HG03565 (cell line): ENCODE results near the gene PRKG2.
"Not testable (repeated sequence)": the region's sequence is repeated elsewhere in the genome, so short reads cannot be mapped to it uniquely, and the experiment has no call there.

Source experiments
- ATAC-seq: cut with Tn5 transposase; IDR thresholded peaks from one replicate; pipeline ENCODE4 v1.9.1; 2021; ENCODE audit warnings: mild to moderate bottlenecking, moderate library complexity; ENCODE audit not compliant: unreplicated experiment

Gene PRKG2

DNA sequence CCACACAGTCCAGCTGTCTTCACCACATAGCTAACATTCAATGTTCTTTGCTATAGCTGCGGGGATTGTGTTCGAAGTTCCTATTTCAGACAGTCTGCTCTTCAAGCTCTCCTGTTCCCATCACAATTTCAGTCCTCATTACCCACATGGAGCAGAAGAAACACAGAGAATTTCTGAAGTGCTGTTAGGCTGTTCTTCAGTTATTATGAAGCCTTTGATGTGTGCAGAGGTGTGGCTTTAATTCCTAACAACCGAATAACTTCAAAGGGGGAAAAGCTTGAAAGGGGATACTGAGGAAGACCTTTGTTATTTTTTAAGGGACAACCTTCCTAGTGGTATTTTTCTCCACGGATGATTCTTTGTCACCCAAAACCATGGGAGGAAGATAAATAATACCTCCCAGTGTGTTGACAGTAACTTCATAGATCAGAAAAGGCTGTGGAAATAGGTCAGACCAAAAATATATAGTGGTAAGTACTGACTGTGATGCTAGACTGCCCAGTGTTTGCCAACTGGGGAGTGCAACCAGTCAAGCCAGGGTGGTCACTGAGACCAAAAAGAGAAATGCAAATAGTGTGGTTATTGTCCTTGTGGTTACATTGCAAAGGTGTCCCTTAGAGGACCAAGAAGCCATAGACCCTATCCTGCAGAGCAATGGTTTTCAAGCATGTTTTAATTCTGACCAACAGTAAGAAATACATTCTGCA, 52.1 kb downstream of the PRKG2 start:
- no peak for ATAC-seq

DNA sequence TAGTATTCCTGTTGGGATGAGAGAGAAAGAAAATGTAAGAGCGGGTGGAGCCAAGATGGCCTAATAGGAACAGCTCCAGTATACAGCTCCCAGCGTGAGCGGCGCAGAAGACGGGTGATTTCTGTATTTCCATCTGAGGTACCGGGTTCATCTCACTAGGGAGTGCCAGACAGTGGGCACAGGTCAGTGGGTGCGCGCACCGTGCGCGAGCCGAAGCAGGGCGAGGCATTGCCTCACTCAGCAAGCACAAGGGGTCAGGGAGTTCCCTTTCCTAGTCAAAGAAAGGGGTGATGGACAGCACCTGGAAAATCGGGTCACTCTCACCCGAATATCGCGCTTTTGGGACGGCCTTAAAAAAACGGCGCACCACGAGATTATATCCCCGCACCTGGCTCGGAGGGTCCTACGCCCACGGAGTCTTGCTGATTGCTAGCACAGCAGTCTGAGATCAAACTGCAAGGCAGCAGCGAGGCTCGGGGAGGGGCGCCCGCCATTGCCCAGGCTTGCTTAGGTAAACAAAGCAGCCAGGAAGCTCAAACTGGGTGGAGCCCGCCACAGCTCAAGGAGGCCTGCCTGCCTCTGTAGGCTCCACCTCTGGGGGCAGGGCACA, 61.2 kb downstream of the PRKG2 start:
- not testable (repeated sequence) for ATAC-seq

DNA sequence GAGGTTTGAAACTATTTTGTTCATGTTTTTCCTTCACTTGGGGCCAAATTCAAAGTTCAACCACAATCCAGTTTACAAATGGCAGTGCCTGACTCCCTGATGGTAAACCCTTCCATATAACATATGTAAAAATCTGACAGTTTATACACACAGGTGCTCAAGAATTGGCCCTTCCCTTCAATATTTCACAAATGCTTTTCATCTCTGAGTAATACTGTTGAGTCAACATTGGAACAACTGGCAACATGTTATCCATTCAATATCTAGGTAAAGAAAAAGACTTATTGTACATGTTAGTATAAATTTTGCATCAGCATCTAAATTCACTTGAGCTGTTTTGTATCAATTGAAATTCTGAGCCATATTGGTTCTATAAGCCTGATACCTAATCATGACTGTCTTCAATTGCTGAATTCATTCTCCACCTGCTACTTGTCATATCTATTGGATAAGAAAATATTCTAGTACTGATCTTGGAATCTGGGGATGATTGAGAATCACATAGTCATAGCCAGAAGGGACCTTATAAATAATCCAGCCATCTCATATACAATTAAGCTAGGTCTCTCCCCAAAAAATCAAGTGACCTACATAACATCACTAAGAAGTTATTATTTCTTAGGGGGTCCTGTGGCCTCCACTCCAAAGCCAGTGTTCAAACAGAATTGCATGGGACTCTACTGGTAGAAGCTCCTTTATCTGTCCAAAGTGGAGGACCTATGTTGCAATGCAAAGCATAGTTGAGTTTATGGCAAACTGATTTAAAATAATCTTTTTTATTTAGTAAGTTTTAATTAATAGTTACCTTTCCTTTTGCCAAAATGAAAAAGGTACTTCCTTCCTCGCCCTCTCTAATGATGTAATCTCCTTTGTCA, 61.9 kb downstream of the PRKG2 start:
- no peak for ATAC-seq

DNA sequence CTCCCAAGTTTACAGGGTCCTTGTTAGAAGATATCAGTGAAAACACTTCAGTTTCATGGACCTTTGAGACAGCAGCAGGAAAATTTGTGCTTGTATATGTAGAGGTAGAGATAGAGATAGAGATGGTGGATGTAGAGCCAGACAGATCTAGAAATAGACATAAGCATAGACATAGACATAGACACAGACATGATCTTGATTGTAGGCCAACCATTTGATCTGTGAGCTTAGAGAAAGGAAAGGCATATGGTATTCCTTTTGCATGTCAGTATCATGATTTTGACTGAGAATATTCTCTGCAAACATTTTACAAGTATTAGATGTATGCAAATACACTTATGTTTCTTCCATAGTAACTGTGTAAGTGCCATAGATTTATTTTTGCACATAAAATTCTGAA, 65.0 kb downstream of the PRKG2 start:
- no peak for ATAC-seq

DNA sequence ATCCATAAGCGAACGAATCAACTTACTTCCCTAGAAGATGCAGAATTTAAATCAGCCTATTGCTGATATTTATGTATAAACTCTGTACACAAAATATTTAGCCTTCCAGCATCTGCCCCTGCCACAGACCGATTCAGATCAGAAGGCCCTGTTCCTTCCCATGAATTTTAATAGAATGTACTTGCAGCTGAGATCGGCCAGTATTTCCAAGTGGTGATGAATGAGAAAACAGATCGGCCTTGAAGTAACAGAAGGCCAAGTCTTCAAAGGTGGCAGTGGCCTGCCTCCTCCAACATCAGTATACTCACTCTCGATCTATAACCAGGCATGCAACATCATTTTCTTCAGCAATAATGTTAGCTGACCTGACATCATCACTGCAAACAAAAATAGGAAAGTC, 66.4 kb downstream of the PRKG2 start:
- ATAC-seq = no peak

DNA sequence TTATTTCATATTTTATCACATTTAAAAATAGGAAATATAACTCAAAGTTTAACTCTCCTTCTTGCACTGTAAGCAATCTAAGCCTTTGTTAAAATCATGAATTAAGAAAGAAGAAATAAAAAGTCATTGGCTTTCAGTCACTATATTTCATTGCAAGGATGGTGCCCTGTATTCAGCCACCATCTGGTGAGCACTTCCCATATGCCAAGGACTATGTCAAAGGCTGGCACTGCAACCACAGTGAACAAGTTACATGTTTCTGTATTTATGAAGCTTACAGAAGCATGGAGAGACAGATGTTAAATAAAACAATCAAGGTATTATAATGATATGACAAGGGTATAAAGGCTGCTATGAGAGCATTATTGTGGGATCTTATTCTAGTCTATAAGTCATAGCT, 68.6 kb downstream of the PRKG2 start:
- no peak for ATAC-seq

DNA sequence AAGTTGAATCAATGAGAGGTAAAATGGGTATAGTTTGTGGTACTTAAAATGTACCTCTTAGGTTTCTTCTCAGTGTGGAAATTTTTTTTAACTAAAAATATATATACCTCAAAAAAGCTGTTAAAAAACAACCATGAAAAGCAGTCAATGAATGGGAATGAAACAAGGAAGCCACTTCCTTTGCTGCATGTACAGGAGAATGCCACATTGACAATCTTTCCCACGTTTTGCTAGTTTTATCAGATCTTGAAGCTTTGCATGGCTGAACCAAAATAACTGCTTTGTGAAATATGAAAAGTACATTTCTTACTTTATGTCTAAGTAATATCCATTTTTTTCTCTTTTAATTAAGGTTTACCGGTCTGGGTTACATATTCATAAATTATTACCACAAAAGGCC, 71.8 kb downstream of the PRKG2 start:
- ATAC-seq = no peak

DNA sequence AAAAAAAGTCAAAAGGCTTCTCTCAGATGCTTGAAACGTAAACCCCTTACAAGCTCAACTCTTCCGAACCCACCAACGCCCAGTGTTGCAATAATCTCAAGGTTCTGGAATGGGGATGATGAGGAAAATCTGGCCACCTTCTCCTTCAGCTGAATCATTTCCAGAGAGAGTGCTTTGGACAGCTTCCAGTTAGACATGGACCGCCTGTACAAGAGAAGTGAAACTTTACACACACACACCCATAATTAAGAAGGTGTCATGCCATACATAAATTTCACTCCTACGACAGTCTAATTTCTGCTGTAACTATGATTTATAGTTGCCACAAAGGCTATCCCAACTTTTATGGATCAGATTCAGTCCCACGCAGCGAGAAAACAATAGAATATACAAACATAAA, 72.3 kb downstream of the PRKG2 start:
- no peak for ATAC-seq

DNA sequence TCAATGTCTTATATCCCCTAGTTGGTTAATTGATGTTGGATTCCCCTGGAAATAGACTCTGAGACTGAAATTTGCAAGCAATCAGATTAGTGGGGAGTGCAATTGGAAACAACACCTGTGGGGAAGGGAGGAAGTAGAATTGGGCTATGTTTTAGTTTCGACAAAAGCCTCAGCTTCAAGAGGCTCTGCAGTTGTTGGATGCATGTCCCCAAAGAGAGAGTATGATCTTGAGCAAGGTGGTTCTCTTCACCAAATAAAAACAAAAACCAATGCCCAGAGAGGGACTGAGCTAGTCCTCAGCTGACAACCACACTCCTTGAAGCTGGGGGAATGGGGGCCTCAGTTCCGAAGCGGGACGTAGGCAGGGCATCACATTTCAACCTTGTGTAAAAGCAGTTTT, 77.1 kb downstream of the PRKG2 start:
- no peak for ATAC-seq

DNA sequence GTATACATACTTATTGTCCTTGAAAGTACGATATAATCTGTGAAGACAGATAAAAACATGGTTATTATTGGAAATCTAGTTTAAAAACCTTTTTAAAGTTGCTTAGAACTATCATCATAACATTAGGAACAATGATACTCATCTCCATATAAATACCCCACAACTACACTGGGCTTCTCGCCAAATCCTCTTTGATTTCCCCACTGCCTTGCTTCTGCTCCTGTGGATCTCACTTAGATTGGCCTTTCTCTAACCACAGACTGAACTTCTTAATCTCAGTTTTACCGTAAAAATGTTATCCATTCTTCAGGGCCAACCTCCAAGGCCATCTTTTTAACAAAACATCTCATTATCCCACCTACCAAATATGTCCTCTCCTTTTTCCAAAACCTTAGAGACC, 77.6 kb downstream of the PRKG2 start:
- ATAC-seq = no peak

DNA sequence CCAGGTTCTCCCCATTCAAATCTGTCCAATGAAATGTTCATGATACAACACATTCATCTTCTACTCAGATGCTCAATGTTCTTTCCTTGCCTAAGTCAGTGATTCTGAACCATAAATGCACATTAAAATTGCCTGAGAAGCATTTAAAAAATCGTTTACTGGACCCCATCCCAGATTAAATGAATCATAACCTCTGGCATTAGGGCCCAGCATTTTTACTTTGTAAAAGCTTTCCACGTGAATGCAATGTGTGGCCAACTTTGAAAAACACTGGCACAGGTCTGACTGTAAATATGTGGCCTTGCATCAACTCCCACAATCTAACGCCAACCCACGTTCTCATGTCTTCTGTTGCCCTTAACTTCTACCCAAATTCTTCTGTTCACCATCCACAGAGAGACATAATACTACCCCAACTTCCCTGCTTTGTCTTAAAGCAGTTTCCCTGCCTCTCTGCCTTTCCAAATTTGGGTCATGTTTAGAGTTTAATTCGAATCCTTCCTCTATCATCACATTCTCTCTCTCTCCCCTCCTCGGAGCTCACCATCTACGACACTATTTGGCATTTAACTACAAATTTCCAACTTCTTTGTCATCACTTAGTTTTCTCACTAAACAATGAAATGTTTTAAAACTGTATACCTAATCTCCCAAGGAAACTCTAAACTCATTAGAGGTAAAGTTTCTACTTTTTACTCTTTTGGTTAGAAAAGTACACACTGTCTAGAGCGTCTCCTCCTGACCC, 78.7 kb downstream of the PRKG2 start:
- ATAC-seq = no peak

DNA sequence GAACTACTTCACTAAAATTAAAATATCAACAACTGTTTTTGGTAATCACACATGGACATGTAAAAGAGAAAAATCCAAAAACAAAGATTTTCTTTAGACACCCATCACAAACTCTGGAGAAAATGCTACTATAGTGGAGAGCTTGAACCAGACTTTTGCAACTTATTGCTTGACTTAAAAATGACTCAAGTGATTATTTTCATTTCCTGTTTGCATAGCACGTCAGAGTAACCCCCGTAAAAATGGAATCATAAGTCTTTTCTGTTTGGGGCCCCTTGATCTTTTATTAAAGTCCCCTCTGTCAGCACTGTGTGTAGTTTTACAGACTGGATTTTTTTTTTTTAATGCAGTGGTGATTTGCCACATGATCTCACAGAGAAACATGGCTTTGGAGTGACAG, 79.5 kb downstream of the PRKG2 start:
- no peak for ATAC-seq

DNA sequence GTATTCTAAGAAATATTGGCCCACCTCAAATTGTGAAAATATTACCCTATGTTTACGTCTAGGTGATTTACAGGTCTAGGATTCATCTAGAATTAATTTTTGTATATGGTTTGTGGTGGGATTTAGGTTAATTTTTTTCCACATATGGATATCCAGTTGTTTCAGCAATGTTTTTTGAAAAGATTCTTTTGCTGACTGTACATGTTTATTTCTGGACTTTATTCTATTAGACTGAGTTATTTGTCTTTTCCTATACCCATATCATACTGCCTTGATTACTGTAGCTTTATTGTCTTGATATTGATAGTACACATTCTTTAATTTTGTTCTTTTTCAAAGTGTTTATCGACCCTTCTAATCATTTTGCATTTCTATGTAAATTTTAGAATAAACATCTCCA, 83.5 kb downstream of the PRKG2 start:
- no peak for ATAC-seq

DNA sequence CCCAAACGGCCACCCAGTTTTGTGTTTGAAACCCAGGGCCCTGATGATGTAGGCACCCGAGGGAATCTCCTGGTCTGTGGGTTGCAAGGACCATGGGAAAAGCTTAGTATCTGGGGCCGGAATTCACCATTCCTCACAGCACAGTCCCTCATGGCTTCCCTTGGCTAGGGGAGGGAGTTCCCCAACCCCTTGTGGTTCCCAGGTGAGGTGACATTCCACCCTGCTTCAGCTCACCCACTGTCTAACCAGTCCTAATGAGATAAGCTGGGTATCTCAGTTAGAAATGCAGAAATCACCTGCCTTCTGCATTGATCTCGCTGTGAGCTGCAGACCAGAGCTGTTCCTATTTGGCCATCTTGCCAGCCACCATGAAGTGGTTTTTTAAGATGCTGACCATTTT, 84.0 kb downstream of the PRKG2 start:
- no peak for ATAC-seq

DNA sequence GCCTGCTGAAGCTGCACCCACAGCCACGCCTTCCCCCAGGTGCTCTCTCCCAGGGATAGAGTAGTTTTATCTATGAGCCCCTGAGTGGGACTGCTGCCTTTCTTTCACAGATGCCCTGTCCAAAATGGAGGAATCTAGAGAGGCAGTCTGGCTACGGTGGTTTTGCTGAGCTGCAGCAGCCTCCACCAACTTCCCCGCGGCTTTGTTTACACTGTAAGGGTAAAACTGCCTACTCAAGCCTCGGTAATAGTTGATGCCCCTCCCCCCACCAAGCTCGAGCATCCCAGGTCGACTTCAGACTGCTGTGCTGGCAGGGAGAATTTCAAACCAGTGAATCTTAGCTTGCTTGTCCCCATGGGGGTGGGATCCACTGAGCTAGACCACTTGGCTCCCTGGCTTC, 84.5 kb downstream of the PRKG2 start:
- no peak for ATAC-seq

DNA sequence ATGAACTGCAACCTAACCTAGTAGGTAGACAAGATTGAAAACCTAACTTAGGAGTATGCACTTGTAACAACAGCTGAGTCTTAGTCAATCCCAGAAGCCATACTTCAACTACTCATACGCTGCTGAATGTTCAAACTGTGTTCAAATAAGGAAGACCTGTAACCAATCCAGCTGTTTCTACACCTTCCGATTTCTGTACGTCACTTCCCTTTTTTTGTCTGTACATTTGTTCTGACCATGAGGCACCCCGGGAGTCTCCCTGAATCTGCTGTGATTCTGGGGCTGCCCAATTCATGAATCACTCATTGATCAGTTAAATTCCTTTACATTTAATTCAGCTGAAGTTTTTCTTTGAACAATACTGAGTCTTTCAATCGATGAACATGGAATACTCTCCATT, 95.0 kb downstream of the PRKG2 start:
- ATAC-seq = no peak

DNA sequence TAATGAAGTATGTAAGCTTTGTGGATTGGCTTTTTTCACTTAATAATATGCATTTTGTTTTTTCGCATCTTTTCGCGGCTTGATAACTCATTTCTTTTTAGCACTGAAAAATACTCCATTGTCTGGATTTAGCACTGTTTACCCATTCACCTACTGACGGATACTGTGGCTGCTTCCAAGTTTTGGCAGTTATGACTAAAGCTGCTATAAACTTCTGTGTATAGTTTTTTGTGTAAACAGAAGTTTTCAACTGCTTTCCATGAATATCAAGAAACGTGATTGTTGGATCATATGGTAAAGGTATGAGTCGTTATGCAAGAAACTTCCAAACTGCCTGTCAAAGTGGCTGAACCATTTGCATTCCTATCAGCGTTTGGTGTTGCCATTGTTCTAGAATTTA, 96.9 kb downstream of the PRKG2 start:
- no peak for ATAC-seq

DNA sequence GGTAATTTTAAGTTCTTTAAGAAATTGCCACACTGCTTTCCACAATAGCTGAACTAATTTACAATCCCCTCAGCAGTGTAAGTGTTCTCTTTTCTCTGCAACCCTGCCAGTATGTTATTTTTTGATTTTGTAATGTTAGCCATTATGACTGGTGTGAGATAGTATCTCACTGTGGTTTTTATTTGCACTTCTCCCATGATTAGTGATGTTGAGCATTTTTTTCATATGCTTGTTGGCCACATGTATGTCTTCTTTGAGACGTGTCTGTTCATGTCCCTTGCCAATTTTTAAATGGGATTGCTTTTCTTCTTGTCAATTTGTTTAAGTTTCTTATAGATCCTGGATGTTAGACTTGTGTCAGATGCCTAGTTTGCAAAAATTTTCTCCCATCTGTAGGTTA, 98.5 kb downstream of the PRKG2 start:
- no peak for ATAC-seq

DNA sequence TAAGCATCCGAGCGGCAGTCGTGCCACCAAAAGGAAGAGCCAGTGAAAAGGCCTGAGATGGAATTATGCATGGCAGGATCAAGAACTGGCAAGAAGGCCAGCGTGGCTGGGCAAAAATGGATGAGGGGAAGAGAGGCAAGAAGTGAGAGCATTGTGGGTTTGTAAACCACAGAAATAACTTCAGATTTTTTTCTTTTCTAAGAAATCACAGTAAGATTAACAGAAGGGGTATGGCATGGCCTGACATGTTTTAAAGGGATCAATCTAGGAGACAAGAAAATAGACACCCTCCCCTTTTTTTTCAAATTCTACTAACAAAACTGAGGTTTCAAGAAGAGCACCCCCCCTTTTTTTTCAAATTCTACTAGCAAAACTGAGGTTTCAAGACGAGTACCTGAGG, 102.0 kb downstream of the PRKG2 start:
- ATAC-seq = no peak

DNA sequence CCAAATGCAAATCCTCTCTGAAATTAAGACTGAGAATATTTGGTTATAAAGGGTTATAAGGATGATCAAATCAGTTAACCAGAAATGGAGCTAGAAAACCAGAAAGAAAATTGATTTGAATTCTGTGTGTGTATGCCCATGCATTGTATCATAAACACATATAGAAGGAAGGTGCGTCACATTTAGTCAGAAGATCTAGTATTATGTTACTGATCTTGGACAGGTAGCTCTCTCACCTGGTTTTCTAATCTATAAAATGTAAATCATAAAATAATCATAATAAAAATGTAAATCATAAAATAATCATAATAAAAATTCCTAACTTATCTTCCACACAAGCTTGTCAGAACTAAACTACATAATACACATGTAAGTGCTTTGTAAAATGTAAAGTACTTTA, 105.7 kb downstream of the PRKG2 start:
- ATAC-seq = no peak

DNA sequence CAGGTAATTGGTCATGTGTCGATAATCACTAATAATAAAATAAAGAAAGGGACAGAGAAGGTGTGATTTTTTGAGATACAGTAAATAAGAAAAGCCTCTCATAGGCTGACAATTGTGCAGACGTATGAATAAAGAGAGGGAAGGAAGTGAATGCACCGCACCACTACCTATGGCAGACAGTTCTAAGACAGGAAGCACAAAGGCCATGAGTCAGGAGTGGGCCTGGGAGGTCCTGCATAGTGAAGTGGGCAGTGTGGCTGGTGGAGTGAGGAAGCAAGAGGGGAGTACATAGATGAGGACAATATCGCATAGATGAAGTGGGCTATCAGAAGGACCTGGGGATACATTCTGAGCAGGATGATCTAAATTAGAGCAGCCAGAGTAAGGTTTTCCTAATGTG, 108.9 kb downstream of the PRKG2 start:
- ATAC-seq = no peak
